SK-N-SH treated with all-trans-retinoic acid at 6 μM for 48 hours (cell line): ENCODE measurements around the gene NEAT1.

Experiments
- ATAC-seq: fragments of 200-7000 bp; cut with Tn5 transposase; 3 replicates; pipeline ENCODE4 v1.9.1; 2020; ENCODE audit warnings: mild to moderate bottlenecking, moderate library complexity
- ARNTL ChIP-seq: fragments of 450-650 bp; formaldehyde crosslinking; IDR thresholded peaks from 2 replicates; pipeline ENCODE4 v1.5.0; 2020; ENCODE audit warnings: low read depth, mild to moderate bottlenecking, moderate library complexity, borderline replicate concordance
- CSDC2 ChIP-seq: fragments of 250-450 bp; sonication (Bioruptor Pico); IDR thresholded peaks from 2 replicates; pipeline ENCODE4 v1.5.0; 2020; ENCODE audit warnings: mild to moderate bottlenecking, moderate library complexity
- ESRRG ChIP-seq: fragments of 250-450 bp; sonication (Bioruptor Pico); IDR thresholded peaks from 2 replicates; pipeline ENCODE4 v1.6.1; 2021; ENCODE audit warnings: mild to moderate bottlenecking
- OSR1 ChIP-seq: fragments of 250-450 bp; sonication (Bioruptor Pico); IDR thresholded peaks from 2 replicates; pipeline ENCODE4 v1.8.0; 2022; ENCODE audit warnings: moderate library complexity, mild to moderate bottlenecking, inconsistent platforms
- PPARA ChIP-seq: fragments of 250-450 bp; sonication (Bioruptor Pico); IDR thresholded peaks from 2 replicates; pipeline ENCODE4 v1.5.0; 2020; ENCODE audit warnings: mild to moderate bottlenecking, borderline replicate concordance
- RARB ChIP-seq: fragments of 250-450 bp; sonication (Bioruptor Pico); IDR thresholded peaks from 2 replicates; pipeline ENCODE4 v1.8.0; 2021; ENCODE audit warnings: mild to moderate bottlenecking, moderate library complexity
- SNAI2 ChIP-seq: fragments of 250-450 bp; sonication (Bioruptor Pico); IDR thresholded peaks from 2 replicates; pipeline ENCODE4 v1.5.0; 2020; ENCODE audit warnings: mild to moderate bottlenecking, moderate library complexity
- TCF4 ChIP-seq: fragments of 250-450 bp; sonication (Bioruptor Pico); IDR thresholded peaks from 2 replicates; pipeline ENCODE4 v1.8.0; 2021; ENCODE audit warnings: mild to moderate bottlenecking, moderate library complexity, borderline replicate concordance
- TOX ChIP-seq: fragments of 250-450 bp; sonication (Bioruptor Pico); IDR thresholded peaks from 2 replicates; pipeline ENCODE4 v1.8.0; 2021; ENCODE audit warnings: mild to moderate bottlenecking, moderate library complexity, borderline replicate concordance
- ZC3H10 ChIP-seq: fragments of 250-450 bp; sonication (Bioruptor Pico); IDR thresholded peaks from 2 replicates; pipeline ENCODE4 v1.5.1; 2021; ENCODE audit warnings: mild to moderate bottlenecking, moderate library complexity
- ZFP3 ChIP-seq: fragments of 250-450 bp; sonication (Bioruptor Pico); IDR thresholded peaks from 2 replicates; pipeline ENCODE4 v1.5.0; 2020; ENCODE audit warnings: mild to moderate bottlenecking, moderate library complexity
- ZNF565 ChIP-seq: fragments of 450-650 bp; formaldehyde crosslinking; conservative IDR thresholded peaks from 2 replicates; pipeline ENCODE4 v1.5.0; 2020; ENCODE audit warnings: low read depth, mild to moderate bottlenecking, moderate library complexity
- ZNF70 ChIP-seq: fragments of 450-650 bp; formaldehyde crosslinking; IDR thresholded peaks from 2 replicates; pipeline ENCODE4 v1.5.0; 2020; ENCODE audit warnings: mild to moderate bottlenecking, moderate library complexity
- ZNF8 ChIP-seq: fragments of 450-650 bp; formaldehyde crosslinking; IDR thresholded peaks from 2 replicates; pipeline ENCODE4 v1.5.0; 2020; ENCODE audit warnings: mild to moderate bottlenecking, moderate library complexity
- TF ChIP-seq, protein P1 (sequence below): fragments of 250-450 bp; sonication (Bioruptor Pico); IDR thresholded peaks from 2 replicates; pipeline ENCODE4 v1.8.0; 2021; ENCODE audit warnings: low read depth, mild to moderate bottlenecking, moderate library complexity, borderline replicate concordance
- TF ChIP-seq, protein P2 (sequence below): fragments of 250-450 bp; sonication (Bioruptor Pico); IDR thresholded peaks from 2 replicates; pipeline ENCODE4 v1.5.1; 2020; ENCODE audit warnings: low read depth, mild to moderate bottlenecking, moderate library complexity
- TF ChIP-seq, protein P3 (sequence below): fragments of 250-450 bp; sonication (Bioruptor Pico); IDR thresholded peaks from 2 replicates; pipeline ENCODE4 v1.5.1; 2021; ENCODE audit warnings: mild to moderate bottlenecking, moderate library complexity
- TF ChIP-seq, protein P4 (sequence below): fragments of 250-450 bp; sonication (Bioruptor Pico); IDR thresholded peaks from 2 replicates; pipeline ENCODE4 v1.5.0; 2020; ENCODE audit warnings: mild to moderate bottlenecking, moderate library complexity
- TF ChIP-seq, protein P5 (sequence below): fragments of 250-450 bp; sonication (Bioruptor Pico); IDR thresholded peaks from 2 replicates; pipeline ENCODE4 v1.8.0; 2020; ENCODE audit warnings: mild to moderate bottlenecking, moderate library complexity, borderline replicate concordance

NEAT1 gene

DNA sequence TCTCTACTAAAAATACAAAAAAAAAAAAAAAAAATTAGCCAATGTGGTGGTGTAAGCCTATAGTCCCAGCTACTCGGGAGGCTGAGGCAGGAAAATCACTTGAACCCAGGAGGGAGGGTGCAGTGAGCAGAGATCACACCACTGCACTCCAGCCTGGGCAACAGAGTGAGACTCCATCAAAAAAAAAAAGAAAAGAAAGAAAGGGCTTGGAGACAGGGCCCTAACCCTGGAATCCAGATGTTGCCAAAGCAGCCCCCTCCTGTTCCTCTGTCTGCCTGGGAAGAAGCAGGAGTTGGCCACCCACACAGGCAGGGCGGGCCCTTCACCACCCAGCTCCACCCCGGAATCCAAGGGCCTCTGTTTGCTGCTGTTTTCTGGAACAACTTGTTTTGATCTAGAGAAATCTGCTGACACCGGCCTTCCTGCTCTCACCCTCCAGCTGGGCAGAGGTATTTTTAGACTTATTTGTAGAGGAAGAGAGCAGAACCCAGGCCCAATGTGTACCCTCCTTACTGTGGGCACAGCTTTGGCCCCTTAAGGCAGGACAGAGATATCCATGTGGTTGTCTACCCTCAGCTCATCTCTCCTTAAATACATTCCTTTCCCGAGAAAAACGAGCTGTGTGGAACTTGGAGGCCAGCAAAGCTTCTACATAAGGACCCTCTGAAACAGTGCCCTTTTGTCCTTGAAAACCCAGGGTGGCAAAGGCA, 2.7 kb upstream of the NEAT1 start:
- ATAC-seq = peak; percentile 7; the same call in 2 of the 3 replicates
- TF ChIP-seq TCF4 (CRISPR knock-in tag) = no peak
- 0 out of 2 replicates have a peak, but pooled peaks have one; percentile 9 for TF ChIP-seq ZC3H10 (CRISPR knock-in tag)

DNA sequence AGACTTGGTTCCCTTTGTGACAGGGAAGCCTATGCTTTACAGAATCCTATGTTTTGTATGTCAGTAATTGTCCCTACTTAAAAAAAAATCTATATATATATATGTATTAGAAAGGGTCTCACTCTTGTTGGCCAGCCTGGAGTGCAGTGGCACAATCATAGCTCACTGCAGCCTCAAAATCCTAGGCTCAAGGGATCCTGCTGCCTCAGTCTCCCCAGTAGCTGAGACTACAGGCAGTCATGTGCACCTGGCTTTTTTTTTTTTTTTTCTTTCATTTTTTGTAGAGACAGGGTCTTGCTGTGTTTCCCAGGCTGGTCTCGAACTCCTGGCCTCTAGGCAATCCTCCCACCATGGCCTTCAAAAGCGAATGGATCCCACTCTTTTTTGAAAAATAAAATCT, 2.1 kb upstream of the NEAT1 start:
- TF ChIP-seq, protein P1, sequence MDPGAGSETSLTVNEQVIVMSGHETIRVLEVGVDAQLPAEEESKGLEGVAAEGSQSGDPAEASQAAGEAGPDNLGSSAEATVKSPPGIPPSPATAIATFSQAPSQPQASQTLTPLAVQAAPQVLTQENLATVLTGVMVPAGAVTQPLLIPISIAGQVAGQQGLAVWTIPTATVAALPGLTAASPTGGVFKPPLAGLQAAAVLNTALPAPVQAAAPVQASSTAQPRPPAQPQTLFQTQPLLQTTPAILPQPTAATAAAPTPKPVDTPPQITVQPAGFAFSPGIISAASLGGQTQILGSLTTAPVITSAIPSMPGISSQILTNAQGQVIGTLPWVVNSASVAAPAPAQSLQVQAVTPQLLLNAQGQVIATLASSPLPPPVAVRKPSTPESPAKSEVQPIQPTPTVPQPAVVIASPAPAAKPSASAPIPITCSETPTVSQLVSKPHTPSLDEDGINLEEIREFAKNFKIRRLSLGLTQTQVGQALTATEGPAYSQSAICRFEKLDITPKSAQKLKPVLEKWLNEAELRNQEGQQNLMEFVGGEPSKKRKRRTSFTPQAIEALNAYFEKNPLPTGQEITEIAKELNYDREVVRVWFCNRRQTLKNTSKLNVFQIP (CRISPR knock-in tag) = no peak
- no peak for TF ChIP-seq TCF4 (CRISPR knock-in tag)
- TF ChIP-seq ZNF565 (CRISPR knock-in tag) = no peak
- TF ChIP-seq SNAI2 (CRISPR knock-in tag) = no peak
- TF ChIP-seq ZFP3 (CRISPR knock-in tag) = no peak
- no peak for TF ChIP-seq RARB (CRISPR knock-in tag)
- TF ChIP-seq, protein P2, sequence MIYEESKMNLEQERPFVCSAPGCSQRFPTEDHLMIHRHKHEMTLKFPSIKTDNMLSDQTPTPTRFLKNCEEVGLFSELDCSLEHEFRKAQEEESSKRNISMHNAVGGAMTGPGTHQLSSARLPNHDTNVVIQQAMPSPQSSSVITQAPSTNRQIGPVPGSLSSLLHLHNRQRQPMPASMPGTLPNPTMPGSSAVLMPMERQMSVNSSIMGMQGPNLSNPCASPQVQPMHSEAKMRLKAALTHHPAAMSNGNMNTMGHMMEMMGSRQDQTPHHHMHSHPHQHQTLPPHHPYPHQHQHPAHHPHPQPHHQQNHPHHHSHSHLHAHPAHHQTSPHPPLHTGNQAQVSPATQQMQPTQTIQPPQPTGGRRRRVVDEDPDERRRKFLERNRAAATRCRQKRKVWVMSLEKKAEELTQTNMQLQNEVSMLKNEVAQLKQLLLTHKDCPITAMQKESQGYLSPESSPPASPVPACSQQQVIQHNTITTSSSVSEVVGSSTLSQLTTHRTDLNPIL (CRISPR knock-in tag) = no peak
- no peak for TF ChIP-seq ARNTL (CRISPR knock-in tag)
- TF ChIP-seq CSDC2 = no peak
- no peak for TF ChIP-seq ZNF8
- no peak for TF ChIP-seq ESRRG (CRISPR knock-in tag)
- TF ChIP-seq, protein P3, sequence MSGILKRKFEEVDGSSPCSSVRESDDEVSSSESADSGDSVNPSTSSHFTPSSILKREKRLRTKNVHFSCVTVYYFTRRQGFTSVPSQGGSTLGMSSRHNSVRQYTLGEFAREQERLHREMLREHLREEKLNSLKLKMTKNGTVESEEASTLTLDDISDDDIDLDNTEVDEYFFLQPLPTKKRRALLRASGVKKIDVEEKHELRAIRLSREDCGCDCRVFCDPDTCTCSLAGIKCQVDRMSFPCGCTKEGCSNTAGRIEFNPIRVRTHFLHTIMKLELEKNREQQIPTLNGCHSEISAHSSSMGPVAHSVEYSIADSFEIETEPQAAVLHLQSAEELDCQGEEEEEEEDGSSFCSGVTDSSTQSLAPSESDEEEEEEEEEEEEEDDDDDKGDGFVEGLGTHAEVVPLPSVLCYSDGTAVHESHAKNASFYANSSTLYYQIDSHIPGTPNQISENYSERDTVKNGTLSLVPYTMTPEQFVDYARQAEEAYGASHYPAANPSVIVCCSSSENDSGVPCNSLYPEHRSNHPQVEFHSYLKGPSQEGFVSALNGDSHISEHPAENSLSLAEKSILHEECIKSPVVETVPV = no peak
- TF ChIP-seq OSR1 (CRISPR knock-in tag) = no peak
- TF ChIP-seq PPARA (CRISPR knock-in tag) = no peak
- TF ChIP-seq ZNF70 (CRISPR knock-in tag) = no peak
- ATAC-seq = no peak

DNA sequence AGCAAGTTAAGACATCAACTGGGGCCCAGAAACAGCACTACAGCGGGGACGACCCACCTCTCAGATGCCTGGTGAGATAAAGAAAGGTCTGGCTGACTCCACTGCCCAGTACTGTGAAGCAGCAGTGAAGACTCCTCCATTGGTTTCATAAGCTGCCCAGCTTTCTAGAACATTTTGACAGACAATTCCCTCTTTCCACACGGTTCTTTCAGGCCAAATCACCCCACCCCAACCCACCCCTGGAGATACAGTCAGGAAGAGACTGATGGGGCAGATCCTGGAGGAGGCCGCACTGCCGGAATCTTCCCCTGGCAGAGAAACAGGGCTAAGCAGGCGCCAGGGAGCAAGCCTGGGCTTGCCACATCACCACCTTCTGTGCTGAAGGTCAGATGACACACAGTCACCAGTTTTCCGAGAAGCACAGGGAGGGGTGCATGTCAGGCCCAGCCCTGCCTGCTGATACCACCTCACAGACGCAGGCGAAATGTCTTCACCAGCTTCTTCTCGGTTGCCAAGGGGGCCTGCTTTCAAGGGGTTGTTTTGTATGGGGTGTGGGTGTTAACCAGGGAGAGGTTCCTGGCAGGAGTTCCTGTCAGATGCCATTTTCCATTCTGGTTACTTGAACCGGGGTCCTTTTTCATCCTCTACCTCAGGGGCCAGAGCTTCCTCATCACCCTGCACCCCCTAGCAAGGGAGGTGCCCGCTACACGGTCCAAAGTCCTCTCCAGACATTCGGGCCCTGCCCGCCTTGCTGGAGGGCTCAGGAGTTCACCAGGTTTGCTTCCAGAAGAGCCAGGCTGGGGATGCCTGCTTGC, 1.4 kb upstream of the NEAT1 start:
- TF ChIP-seq ZFP3 (CRISPR knock-in tag) (peak; percentile 65), ZC3H10 (CRISPR knock-in tag) (peak; percentile 41; the same call in 1 of the 2 replicates), TOX (CRISPR knock-in tag) (no peak; the same call in 1 of the 2 replicates), SNAI2 (CRISPR knock-in tag) (peak; percentile 51; the same call in 1 of the 2 replicates), ZNF70 (CRISPR knock-in tag) (no peak), CSDC2 (peak; percentile 88; the same call in 1 of the 2 replicates)
- TF ChIP-seq, protein P4, sequence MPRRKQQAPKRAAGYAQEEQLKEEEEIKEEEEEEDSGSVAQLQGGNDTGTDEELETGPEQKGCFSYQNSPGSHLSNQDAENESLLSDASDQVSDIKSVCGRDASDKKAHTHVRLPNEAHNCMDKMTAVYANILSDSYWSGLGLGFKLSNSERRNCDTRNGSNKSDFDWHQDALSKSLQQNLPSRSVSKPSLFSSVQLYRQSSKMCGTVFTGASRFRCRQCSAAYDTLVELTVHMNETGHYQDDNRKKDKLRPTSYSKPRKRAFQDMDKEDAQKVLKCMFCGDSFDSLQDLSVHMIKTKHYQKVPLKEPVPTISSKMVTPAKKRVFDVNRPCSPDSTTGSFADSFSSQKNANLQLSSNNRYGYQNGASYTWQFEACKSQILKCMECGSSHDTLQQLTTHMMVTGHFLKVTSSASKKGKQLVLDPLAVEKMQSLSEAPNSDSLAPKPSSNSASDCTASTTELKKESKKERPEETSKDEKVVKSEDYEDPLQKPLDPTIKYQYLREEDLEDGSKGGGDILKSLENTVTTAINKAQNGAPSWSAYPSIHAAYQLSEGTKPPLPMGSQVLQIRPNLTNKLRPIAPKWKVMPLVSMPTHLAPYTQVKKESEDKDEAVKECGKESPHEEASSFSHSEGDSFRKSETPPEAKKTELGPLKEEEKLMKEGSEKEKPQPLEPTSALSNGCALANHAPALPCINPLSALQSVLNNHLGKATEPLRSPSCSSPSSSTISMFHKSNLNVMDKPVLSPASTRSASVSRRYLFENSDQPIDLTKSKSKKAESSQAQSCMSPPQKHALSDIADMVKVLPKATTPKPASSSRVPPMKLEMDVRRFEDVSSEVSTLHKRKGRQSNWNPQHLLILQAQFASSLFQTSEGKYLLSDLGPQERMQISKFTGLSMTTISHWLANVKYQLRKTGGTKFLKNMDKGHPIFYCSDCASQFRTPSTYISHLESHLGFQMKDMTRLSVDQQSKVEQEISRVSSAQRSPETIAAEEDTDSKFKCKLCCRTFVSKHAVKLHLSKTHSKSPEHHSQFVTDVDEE (CRISPR knock-in tag) = 0 out of 2 replicates have a peak, but pooled peaks have one; percentile 44
- TF ChIP-seq, protein P3 = no peak
- TF ChIP-seq, protein P5, sequence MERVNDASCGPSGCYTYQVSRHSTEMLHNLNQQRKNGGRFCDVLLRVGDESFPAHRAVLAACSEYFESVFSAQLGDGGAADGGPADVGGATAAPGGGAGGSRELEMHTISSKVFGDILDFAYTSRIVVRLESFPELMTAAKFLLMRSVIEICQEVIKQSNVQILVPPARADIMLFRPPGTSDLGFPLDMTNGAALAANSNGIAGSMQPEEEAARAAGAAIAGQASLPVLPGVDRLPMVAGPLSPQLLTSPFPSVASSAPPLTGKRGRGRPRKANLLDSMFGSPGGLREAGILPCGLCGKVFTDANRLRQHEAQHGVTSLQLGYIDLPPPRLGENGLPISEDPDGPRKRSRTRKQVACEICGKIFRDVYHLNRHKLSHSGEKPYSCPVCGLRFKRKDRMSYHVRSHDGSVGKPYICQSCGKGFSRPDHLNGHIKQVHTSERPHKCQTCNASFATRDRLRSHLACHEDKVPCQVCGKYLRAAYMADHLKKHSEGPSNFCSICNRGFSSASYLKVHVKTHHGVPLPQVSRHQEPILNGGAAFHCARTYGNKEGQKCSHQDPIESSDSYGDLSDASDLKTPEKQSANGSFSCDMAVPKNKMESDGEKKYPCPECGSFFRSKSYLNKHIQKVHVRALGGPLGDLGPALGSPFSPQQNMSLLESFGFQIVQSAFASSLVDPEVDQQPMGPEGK (CRISPR knock-in tag) = 0 out of 2 replicates have a peak, but pooled peaks have one; percentile 59
- ATAC-seq = peak; percentile 38
